ENCODE data around the gene CACNG7. TPM values are rescaled to one million over a fixed set of nuclear protein-coding genes. Genes with fewer than 3 reads are reported as not detected.

CACNG7 gene
- total RNA-seq, 1 experiment from 2014 or later, result not detected

- intact Hi-C loops (cut with micrococcal nuclease), result no loop called here
- Histone ChIP-seq H3K9me2 (ENCODE audit: insufficient read depth) (no peaks in the 10 kb centered on the region), H3K27me3 (ENCODE audit: insufficient read depth, low read length) (peaks cover 16% of the 10 kb centered on the region), H2AFZ (ENCODE audit: low read depth, low read length, poor library complexity, severe bottlenecking) (no peak overlapping the region), H4K20me1 (ENCODE audit: insufficient read depth) (no peaks in the 10 kb centered on the region), H3K27ac (ENCODE audit: low read depth, low read length) (no peak overlapping the region), H3K4me2 (ENCODE audit: low read length) (no peak overlapping the region), H3K9ac (ENCODE audit: low read length) (no peak overlapping the region), H3K36me3 (ENCODE audit: control insufficient read depth in 1 of 2, insufficient read depth in 2 of 2, low read length in 2 of 2) (no peaks in the 10 kb centered on the region), H3K79me2 (ENCODE audit: insufficient read depth, low read length) (no peaks in the 10 kb centered on the region), H3K4me3 (replicated peaks in 1 of 2; ENCODE audit: low read depth in 1 of 2, low read length in 2 of 2) (no peak overlapping the region), H3K9me3 (ENCODE audit: control insufficient read depth in 1 of 2, insufficient read depth in 1 of 2, low read depth in 1 of 2, low read length in 2 of 2) (no peaks in the 10 kb centered on the region), H3K4me1 (ENCODE audit: control insufficient read depth in 1 of 2, insufficient read depth in 2 of 2, low read length in 2 of 2) (no peaks in the 10 kb centered on the region)
- ChIA-PET RAD21 (ENCODE audit: low non-redundant PET in 1 of 2, low total read pairs in 2 of 2, uncharacterized antibody in 2 of 2, unreplicated experiment in 2 of 2) (no interaction called here), CTCF (no interaction called here), POLR2A (interaction anchor here (0.6 kb wide), 1 partner anchor 70 kb away, joined by 3 read pairs; no protein-coding TSS in a partner anchor)
- DNase-seq (ENCODE audit: low read depth, low spot score), result no peak
- ATAC-seq, result no peak
- no peak for TF ChIP-seq ZNF274 (IDR thresholded peaks at IDR 0.05; ENCODE audit: low read depth, low read length)
- TF ChIP-seq JUND (IDR thresholded peaks at IDR 0.05), result no peak
- TF ChIP-seq ELF1 (IDR thresholded peaks at IDR 0.05; ENCODE audit: borderline replicate concordance, low read depth), result no peak
- TF ChIP-seq POLR2AphosphoS5 (IDR thresholded peaks at IDR 0.05; ENCODE audit: low read depth, low read length), result no peak
- no TSS peak for BruUV-seq (replicated peaks)
These were observed 51.1 kb downstream of the CACNG7 start for GRCh38 chr19:53960187-53960586.

GRCh38 chr19:53960886-53961285 is 51.8 kb downstream of the CACNG7 start:
- no peak for TF ChIP-seq ATF3 (IDR thresholded peaks at IDR 0.05)
- TF ChIP-seq ZNF274 (IDR thresholded peaks at IDR 0.05; ENCODE audit: low read depth, low read length), result no peak
- TF ChIP-seq CBX3 (IDR thresholded peaks at IDR 0.05; ENCODE audit: low read depth), result no peak
- no peak for TF ChIP-seq ZFX (IDR thresholded peaks at IDR 0.05)
- no peak for TF ChIP-seq POLR2AphosphoS5 (IDR thresholded peaks at IDR 0.05; ENCODE audit: low read depth, low read length)
- no peak for TF ChIP-seq YY1 (IDR thresholded peaks at IDR 0.05; ENCODE audit: extremely low read depth, insufficient replicate concordance, low read depth, low read length)
- Histone ChIP-seq H2AFZ (ENCODE audit: low read depth, low read length, poor library complexity, severe bottlenecking) (no peak overlapping the region), H3K9me3 (ENCODE audit: control insufficient read depth in 1 of 2, insufficient read depth in 1 of 2, low read depth in 1 of 2, low read length in 2 of 2) (no peaks in the 10 kb centered on the region), H3K27me3 (ENCODE audit: insufficient read depth, low read length) (peaks cover 16% of the 10 kb centered on the region), H3K79me2 (ENCODE audit: insufficient read depth, low read length) (no peaks in the 10 kb centered on the region), H3K9ac (ENCODE audit: low read length) (no peak overlapping the region), H4K20me1 (ENCODE audit: insufficient read depth) (no peaks in the 10 kb centered on the region), H3K9me2 (ENCODE audit: insufficient read depth) (no peaks in the 10 kb centered on the region), H3K27ac (ENCODE audit: low read depth, low read length) (no peak overlapping the region), H3K4me1 (ENCODE audit: control insufficient read depth in 1 of 2, insufficient read depth in 2 of 2, low read length in 2 of 2) (no peaks in the 10 kb centered on the region), H3K4me2 (ENCODE audit: low read length) (no peak overlapping the region), H3K4me3 (replicated peaks in 1 of 2; ENCODE audit: low read depth in 1 of 2, low read length in 2 of 2) (no peak overlapping the region), H3K36me3 (ENCODE audit: control insufficient read depth in 1 of 2, insufficient read depth in 2 of 2, low read length in 2 of 2) (no peaks in the 10 kb centered on the region)
- intact Hi-C loops (cut with micrococcal nuclease), result no loop called here
- ChIA-PET POLR2A (no interaction called here), CTCF (no interaction called here), RAD21 (ENCODE audit: low non-redundant PET in 1 of 2, low total read pairs in 2 of 2, uncharacterized antibody in 2 of 2, unreplicated experiment in 2 of 2) (no interaction called here)
- ATAC-seq, result no peak
- DNase-seq (ENCODE audit: low read depth, low spot score), result no peak
- no TSS peak for BruUV-seq (replicated peaks)

Data from HCT116 (cell line).